Endodermal cell (in vitro differentiated cells): ENCODE measurements around the gene FGF3. TPM values are rescaled to one million over a fixed set of nuclear protein-coding genes. Genes with fewer than 3 reads are reported as not detected.

Experiments used
- DNase-seq: peaks from one replicate; pipeline ENCODE4 v3.0.0-alpha.2; 2017
- H3K27ac ChIP-seq: 2 replicates; pipeline ENCODE4 v1.5.1; 2013; ENCODE audit warnings: mild to moderate bottlenecking, low read depth, low read length, moderate library complexity
- H3K27me3 ChIP-seq: 2 replicates; pipeline ENCODE4 v1.6.1; 2013; ENCODE audit warnings: mild to moderate bottlenecking, low read length, moderate library complexity; ENCODE audit not compliant: insufficient read depth, control insufficient read depth, poor library complexity, severe bottlenecking
- H3K36me3 ChIP-seq: 2 replicates; pipeline ENCODE4 v1.7.0; 2013; ENCODE audit warnings: mild to moderate bottlenecking, low read length, moderate library complexity; ENCODE audit not compliant: control insufficient read depth, insufficient read depth
- H3K4me1 ChIP-seq: one replicate; pipeline ENCODE4 v1.7.0; 2013; ENCODE audit warnings: low read length; ENCODE audit not compliant: control insufficient read depth, insufficient read depth
- H3K4me3 ChIP-seq: 2 replicates; pipeline ENCODE4 v1.5.1; 2013; ENCODE audit warnings: mild to moderate bottlenecking, low read length, moderate library complexity
- H3K9ac ChIP-seq: 2 replicates; pipeline ENCODE4 v1.6.1; 2013; ENCODE audit warnings: mild to moderate bottlenecking, low read length, moderate library complexity; ENCODE audit not compliant: poor library complexity, severe bottlenecking; ENCODE audit errors: extremely low read depth
- H3K9me3 ChIP-seq: 2 replicates; pipeline ENCODE4 v1.6.1; 2013; ENCODE audit warnings: mild to moderate bottlenecking, low read length, moderate library complexity; ENCODE audit not compliant: control insufficient read depth
- H3K27ac Mint-ChIP-seq: 2 replicates; pipeline ENCODE4 v1.8.0; 2020; ENCODE audit warnings: mixed read lengths
- H3K27me3 Mint-ChIP-seq: 2 replicates; pipeline ENCODE4 v1.8.0; 2021; ENCODE audit warnings: mild to moderate bottlenecking, mixed read lengths; ENCODE audit not compliant: insufficient read depth
- H3K36me3 Mint-ChIP-seq: 2 replicates; pipeline ENCODE4 v1.8.0; 2020; ENCODE audit warnings: low read depth, mixed read lengths
- H3K4me1 Mint-ChIP-seq: 2 replicates; pipeline ENCODE4 v1.8.0; 2020; ENCODE audit warnings: mixed read lengths
- H3K4me3 Mint-ChIP-seq: 2 replicates; pipeline ENCODE4 v1.8.0; 2020; ENCODE audit warnings: mild to moderate bottlenecking, moderate library complexity, mixed read lengths
- H3K9me3 Mint-ChIP-seq: 2 replicates; pipeline ENCODE4 v1.8.0; 2020; ENCODE audit warnings: mild to moderate bottlenecking, mixed read lengths
- CTCF ChIP-seq: fragments of 200-600 bp; sonication (generic); conservative IDR thresholded peaks from 2 replicates; pipeline ENCODE4 v1.5.0; 2021; ENCODE audit warnings: antibody characterized with exemption, mild to moderate bottlenecking
- WGBS, 2 experiments: methylation state at CpG; one replicate each; pipeline versions ENCODE4 v1.1.5 to v1.1.7; 2013; ENCODE audit warnings: missing lambda C conversion rate in 2 of 2, mixed read lengths in 1 of 2; ENCODE audit not compliant: insufficient coverage in 1 of 2, insufficient read length in 1 of 2; 5-methylcytosine and 5-hydroxymethylcytosine counted together
- total RNA-seq, 2 donors: library from RNA; stranded (reverse); fragmentation: NEBNext Ultra II Directional in 1 of 2; extraction: Animal tissue kit (Norgen Biotek cat#: 25700) in 1 of 2; gene quantifications; 2 replicates in 1 of 2; 3 replicates in 1 of 2; pipeline ENCODE4 v1.2.1, GENCODE V29; 2021

FGF3 gene
- total RNA-seq, 2 donors from 2014 or later: not detected

- Mint-ChIP-seq H3K4me3 (no peak overlapping the region), H3K27me3 (peaks cover 4% of the 10 kb centered on the region), H3K36me3 (no peaks in the 10 kb centered on the region), H3K27ac (no peak overlapping the region), H3K9me3 (peaks cover 2% of the 10 kb centered on the region), H3K4me1 (no peaks in the 10 kb centered on the region)
- Histone ChIP-seq H3K4me3 (no peak overlapping the region), H3K4me1 (no peaks in the 10 kb centered on the region), H3K9ac (no peak overlapping the region), H3K27me3 (no peaks in the 10 kb centered on the region), H3K27ac (no peak overlapping the region), H3K9me3 (no peaks in the 10 kb centered on the region), H3K36me3 (no peaks in the 10 kb centered on the region)
- DNase-seq: no peak
- TF ChIP-seq CTCF: no peak
- 91 to 97% methylated on average over 3 to 5 of the region's 5 CpGs for WGBS, 2 experiments
These were observed 18.9 kb downstream of the FGF3 start for GRCh38 chr11:69800278-69800677.

- TF ChIP-seq CTCF: no peak
- H3K27ac ChIP-seq: no peak overlapping the region
- H3K4me1 ChIP-seq: no peaks in the 10 kb centered on the region
- WGBS, 2 experiments: 0 to 37% methylated on average over 1 to 3 of the region's 3 CpGs
- no peak overlapping the region for H3K27ac Mint-ChIP-seq
- H3K4me3 Mint-ChIP-seq: no peak overlapping the region
- peaks cover 4% of the 10 kb centered on the region for H3K27me3 Mint-ChIP-seq
- no peaks in the 10 kb centered on the region for H3K4me1 Mint-ChIP-seq
- no peaks in the 10 kb centered on the region for H3K9me3 ChIP-seq
- peak; percentile 85 for DNase-seq
- H3K4me3 ChIP-seq: no peak overlapping the region
- no peaks in the 10 kb centered on the region for H3K36me3 ChIP-seq
- no peaks in the 10 kb centered on the region for H3K27me3 ChIP-seq
- H3K36me3 Mint-ChIP-seq: no peaks in the 10 kb centered on the region
- H3K9ac ChIP-seq: no peak overlapping the region
- peaks cover 2% of the 10 kb centered on the region for H3K9me3 Mint-ChIP-seq
These were observed 19.6 kb downstream of the FGF3 start for GRCh38 chr11:69799582-69799981.

GRCh38 chr11:69799097-69799496 is 20.1 kb downstream of the FGF3 start:
- Histone ChIP-seq H3K9me3 (no peaks in the 10 kb centered on the region), H3K27me3 (no peaks in the 10 kb centered on the region), H3K9ac (no peak overlapping the region), H3K4me1 (no peaks in the 10 kb centered on the region), H3K4me3 (no peak overlapping the region), H3K36me3 (no peaks in the 10 kb centered on the region), H3K27ac (no peak overlapping the region)
- Mint-ChIP-seq H3K36me3 (no peaks in the 10 kb centered on the region), H3K4me3 (no peak overlapping the region), H3K27me3 (peaks cover 2% of the 10 kb centered on the region), H3K9me3 (peaks cover 2% of the 10 kb centered on the region), H3K4me1 (no peaks in the 10 kb centered on the region), H3K27ac (no peak overlapping the region)
- 92 to 100% methylated on average over 1 to 3 of the region's 3 CpGs for WGBS, 2 experiments
- no peak for DNase-seq
- TF ChIP-seq CTCF: no peak
